ENCODE measurements around the gene TEX261. TPM values are rescaled to one million over a fixed set of nuclear protein-coding genes. Genes with fewer than 3 reads are reported as not detected.

The TEX261 gene
- total RNA-seq, 1 donor from 2014 or later = 133 TPM

DNA sequence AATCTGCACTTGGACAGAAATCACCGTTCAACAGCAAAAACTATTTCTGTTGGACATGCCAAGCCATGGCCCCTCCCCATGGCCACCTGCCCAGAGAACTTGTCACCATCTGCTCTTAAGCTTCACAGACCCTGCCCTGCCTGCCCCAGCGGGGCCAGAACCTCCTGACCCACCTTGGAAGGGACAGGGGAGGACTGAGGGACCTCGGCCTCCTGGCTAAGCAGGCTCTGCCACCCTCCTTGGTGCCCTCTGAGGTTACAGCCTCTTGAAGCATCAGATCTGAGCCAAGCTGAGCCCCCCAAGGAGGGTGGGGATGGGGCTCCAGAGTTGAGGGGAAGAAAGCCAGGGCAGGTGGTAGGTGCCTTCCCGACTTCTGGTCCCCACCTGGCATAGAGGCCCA is 6.5 kb downstream of the TEX261 start:
- TF ChIP-seq, protein P1, sequence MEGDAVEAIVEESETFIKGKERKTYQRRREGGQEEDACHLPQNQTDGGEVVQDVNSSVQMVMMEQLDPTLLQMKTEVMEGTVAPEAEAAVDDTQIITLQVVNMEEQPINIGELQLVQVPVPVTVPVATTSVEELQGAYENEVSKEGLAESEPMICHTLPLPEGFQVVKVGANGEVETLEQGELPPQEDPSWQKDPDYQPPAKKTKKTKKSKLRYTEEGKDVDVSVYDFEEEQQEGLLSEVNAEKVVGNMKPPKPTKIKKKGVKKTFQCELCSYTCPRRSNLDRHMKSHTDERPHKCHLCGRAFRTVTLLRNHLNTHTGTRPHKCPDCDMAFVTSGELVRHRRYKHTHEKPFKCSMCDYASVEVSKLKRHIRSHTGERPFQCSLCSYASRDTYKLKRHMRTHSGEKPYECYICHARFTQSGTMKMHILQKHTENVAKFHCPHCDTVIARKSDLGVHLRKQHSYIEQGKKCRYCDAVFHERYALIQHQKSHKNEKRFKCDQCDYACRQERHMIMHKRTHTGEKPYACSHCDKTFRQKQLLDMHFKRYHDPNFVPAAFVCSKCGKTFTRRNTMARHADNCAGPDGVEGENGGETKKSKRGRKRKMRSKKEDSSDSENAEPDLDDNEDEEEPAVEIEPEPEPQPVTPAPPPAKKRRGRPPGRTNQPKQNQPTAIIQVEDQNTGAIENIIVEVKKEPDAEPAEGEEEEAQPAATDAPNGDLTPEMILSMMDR (IDR thresholded peaks at IDR 0.05) = no peak
- Histone ChIP-seq H3K4me3 (no peak overlapping the region), H3K4me1 (peaks cover 2 to 8% of the 10 kb centered on the region in 2 donors), H3K36me3 (peaks cover 22 to 67% of the 10 kb centered on the region in 2 donors), H3K27ac (peak overlapping the region; percentile 31 to 43), H3K9me3 (no peaks in the 10 kb centered on the region), H3K27me3 (no peaks in the 10 kb centered on the region)
- intact Hi-C loops (cut with DNase I) = no loop called here
- DNase-seq (ENCODE audit: low spot score in 2 of 2) = peak in 1 of 2 donors; percentile 65

DNA sequence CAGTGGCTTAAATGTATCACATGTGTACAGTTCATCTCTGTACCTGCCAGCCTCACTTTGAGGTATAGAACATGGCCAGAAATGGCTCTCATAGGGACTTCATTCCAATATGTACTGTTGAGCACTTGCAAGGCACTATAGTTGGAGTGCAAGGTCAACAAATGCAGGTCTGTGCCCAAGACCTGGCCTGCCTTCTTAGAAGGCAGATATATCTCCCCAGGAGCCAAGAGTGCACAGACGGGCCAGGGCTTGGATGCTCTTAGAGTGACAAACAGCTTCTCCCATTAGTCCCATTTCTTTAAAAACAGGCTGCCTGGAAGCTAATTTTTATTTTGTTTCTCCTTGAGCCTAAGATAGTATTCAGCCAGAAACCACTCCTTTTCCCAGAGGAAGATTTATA is 7.3 kb downstream of the TEX261 start:
- Histone ChIP-seq H3K4me1 (peaks cover 0 to 3% of the 10 kb centered on the region in 2 donors), H3K27ac (no peak overlapping the region), H3K4me3 (no peak overlapping the region), H3K9me3 (no peaks in the 10 kb centered on the region), H3K36me3 (peaks cover 22 to 67% of the 10 kb centered on the region in 2 donors), H3K27me3 (no peaks in the 10 kb centered on the region)
- TF ChIP-seq, protein P1 (IDR thresholded peaks at IDR 0.05) = no peak
- intact Hi-C loops (cut with DNase I) = no loop called here
- DNase-seq (ENCODE audit: low spot score in 2 of 2) = peak in 1 of 2 donors; percentile 34

DNA sequence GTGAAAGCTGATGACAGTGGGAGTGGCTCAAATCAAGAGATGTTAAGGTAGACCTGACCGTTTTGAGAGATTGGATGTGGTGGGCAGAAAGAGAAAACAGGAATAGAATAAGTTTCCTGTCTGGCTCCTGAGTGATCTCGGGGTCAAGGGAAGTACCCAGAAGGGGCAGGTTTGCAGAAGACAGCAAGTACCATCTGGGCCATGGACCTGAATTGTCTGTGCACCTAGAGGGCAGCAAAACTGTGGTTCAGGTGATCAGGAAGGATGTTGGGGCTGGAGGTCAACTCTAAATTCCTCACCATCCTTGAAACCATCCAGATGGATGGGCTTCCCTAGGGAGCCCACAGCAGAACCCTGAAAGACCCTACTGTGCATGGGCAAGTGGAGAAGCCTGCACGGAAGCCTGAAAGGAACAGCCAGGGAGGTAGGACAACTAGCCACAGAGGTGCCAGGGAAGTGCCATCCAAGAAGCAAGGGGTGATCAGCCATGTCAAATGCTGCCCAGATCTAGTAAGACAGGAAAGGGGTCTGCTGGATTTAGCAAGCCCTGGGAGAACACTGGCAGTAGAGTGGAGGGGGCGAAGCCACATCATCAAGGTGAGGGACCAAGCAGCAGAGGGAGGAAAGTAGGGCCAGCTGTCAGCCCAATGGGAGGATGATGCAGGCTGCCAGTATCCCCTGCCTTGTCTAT is 8.0 kb downstream of the TEX261 start:
- TF ChIP-seq, protein P1 (IDR thresholded peaks at IDR 0.05) = no peak
- DNase-seq (ENCODE audit: low spot score in 2 of 2) = peak in 1 of 2 donors; percentile 38
- Histone ChIP-seq H3K4me3 (no peak overlapping the region), H3K27ac (no peak overlapping the region), H3K4me1 (peaks cover 0 to 3% of the 10 kb centered on the region in 2 donors), H3K27me3 (no peaks in the 10 kb centered on the region), H3K36me3 (peaks cover 20 to 63% of the 10 kb centered on the region in 2 donors), H3K9me3 (no peaks in the 10 kb centered on the region)
- intact Hi-C loops (cut with DNase I) = no loop called here

DNA sequence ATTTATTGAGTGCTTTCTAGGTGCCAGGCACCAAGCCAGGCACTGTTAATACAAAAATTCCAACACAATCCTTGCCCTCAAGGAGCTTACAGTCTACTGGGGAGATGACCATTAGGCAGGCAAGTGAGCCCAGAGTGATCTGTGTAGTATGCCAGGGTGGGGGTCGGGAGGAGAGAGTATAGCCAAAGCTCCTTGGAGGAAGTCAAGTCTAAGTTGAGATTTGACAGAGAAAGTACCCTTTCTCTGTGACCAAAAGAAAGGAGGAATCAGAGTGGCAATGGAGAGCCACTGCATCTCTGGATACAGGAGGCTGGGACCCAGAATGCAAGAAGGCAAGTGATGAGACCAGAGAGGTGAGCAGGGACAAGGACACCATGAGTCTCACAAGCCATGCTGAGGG is 8.7 kb downstream of the TEX261 start:
- intact Hi-C loops (cut with DNase I) = no loop called here
- DNase-seq (ENCODE audit: low spot score in 2 of 2) = peak in 1 of 2 donors; percentile 24
- H3K4me1 ChIP-seq = peaks cover 0 to 3% of the 10 kb centered on the region in 2 donors
- H3K27ac ChIP-seq = no peak overlapping the region
- TF ChIP-seq, protein P1 (IDR thresholded peaks at IDR 0.05) = no peak
- H3K4me3 ChIP-seq = no peak overlapping the region
- no peaks in the 10 kb centered on the region for H3K27me3 ChIP-seq
- no peaks in the 10 kb centered on the region for H3K9me3 ChIP-seq
- peaks cover 20 to 56% of the 10 kb centered on the region in 2 donors for H3K36me3 ChIP-seq

DNA sequence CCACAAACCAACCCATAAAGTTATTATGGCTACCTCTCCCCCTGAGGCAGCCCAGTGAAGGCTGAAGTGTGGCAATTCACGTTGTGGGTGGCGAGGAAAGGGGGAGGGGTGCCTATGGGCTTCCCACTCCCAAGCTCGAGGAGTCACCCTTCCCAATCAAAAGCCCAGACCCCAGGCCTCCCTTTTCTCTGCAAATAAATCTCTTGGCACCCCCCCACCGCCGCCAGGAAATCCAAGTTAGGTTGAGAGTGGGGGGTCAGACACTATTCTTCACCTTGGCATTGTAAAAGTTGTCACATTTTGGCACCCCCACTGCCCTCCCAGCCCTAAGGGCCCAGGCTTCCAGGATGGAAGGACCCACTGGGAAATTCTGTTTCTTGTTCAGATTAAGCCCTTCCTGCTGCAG is 9.4 kb downstream of the TEX261 start:
- Histone ChIP-seq H3K36me3 (peaks cover 17 to 50% of the 10 kb centered on the region in 2 donors), H3K27ac (no peak overlapping the region), H3K4me3 (no peak overlapping the region), H3K27me3 (no peaks in the 10 kb centered on the region), H3K4me1 (peaks cover 0 to 3% of the 10 kb centered on the region in 2 donors), H3K9me3 (no peaks in the 10 kb centered on the region)
- peak in 1 of 2 donors; percentile 48 for DNase-seq (ENCODE audit: low spot score in 2 of 2)
- intact Hi-C loops (cut with DNase I) = no loop called here
- TF ChIP-seq, protein P1 (IDR thresholded peaks at IDR 0.05) = no peak
